ENCODE data around the gene PKNOX2. TPM values are rescaled to one million over a fixed set of nuclear protein-coding genes. Genes with fewer than 3 reads are reported as not detected.

Gene PKNOX2
- total RNA-seq, 1 donor = not detected

- DNase-seq (ENCODE audit: low read depth in 2 of 3, low spot score in 2 of 3) = no peak
These were observed 168.3 kb downstream of the PKNOX2 start for GRCh38 chr11:125332821-125333220.

GRCh38 chr11:125333354-125334073 lies 169.0 kb downstream of the PKNOX2 start:
- DNase-seq (ENCODE audit: low read depth in 2 of 3, low spot score in 2 of 3) = no peak

GRCh38 chr11:125335106-125335505 lies 170.6 kb downstream of the PKNOX2 start:
- DNase-seq (ENCODE audit: low read depth in 2 of 3, low spot score in 2 of 3) = no peak

- DNase-seq (ENCODE audit: low read depth in 2 of 3, low spot score in 2 of 3) = no peak
These were observed 173.6 kb downstream of the PKNOX2 start for GRCh38 chr11:125337836-125338834.

GRCh38 chr11:125338886-125339811 lies 174.6 kb downstream of the PKNOX2 start:
- DNase-seq (ENCODE audit: low read depth in 2 of 3, low spot score in 2 of 3) = no peak

- no peak for DNase-seq (ENCODE audit: low read depth in 2 of 3, low spot score in 2 of 3)
These were observed 177.1 kb downstream of the PKNOX2 start for GRCh38 chr11:125341676-125342075.

- no peak for DNase-seq (ENCODE audit: low read depth in 2 of 3, low spot score in 2 of 3)
These were observed 177.9 kb downstream of the PKNOX2 start for GRCh38 chr11:125342281-125342930.

- no peak for DNase-seq (ENCODE audit: low read depth in 2 of 3, low spot score in 2 of 3)
These were observed 178.7 kb downstream of the PKNOX2 start for GRCh38 chr11:125343086-125343717.

- no peak for DNase-seq (ENCODE audit: low read depth in 2 of 3, low spot score in 2 of 3)
These were observed 179.2 kb downstream of the PKNOX2 start for GRCh38 chr11:125343718-125344131.

- DNase-seq (ENCODE audit: low read depth in 2 of 3, low spot score in 2 of 3) = no peak
These were observed 180.4 kb downstream of the PKNOX2 start for GRCh38 chr11:125344846-125345420.

GRCh38 chr11:125345421-125346178 lies 181.0 kb downstream of the PKNOX2 start:
- peak in 2 of 3 donors; percentile 32 to 61 for DNase-seq (ENCODE audit: low read depth in 2 of 3, low spot score in 2 of 3)

GRCh38 chr11:125346179-125346530 lies 181.6 kb downstream of the PKNOX2 start:
- no peak for DNase-seq (ENCODE audit: low read depth in 2 of 3, low spot score in 2 of 3)

GRCh38 chr11:125346565-125347260 lies 182.2 kb downstream of the PKNOX2 start:
- no peak for DNase-seq (ENCODE audit: low read depth in 2 of 3, low spot score in 2 of 3)

GRCh38 chr11:125347261-125347585 lies 182.7 kb downstream of the PKNOX2 start:
- DNase-seq (ENCODE audit: low read depth in 2 of 3, low spot score in 2 of 3) = no peak

- no peak for DNase-seq (ENCODE audit: low read depth in 2 of 3, low spot score in 2 of 3)
These were observed 183.6 kb downstream of the PKNOX2 start for GRCh38 chr11:125348141-125348651.

GRCh38 chr11:125348674-125349309 lies 184.2 kb downstream of the PKNOX2 start:
- DNase-seq (ENCODE audit: low read depth in 2 of 3, low spot score in 2 of 3) = peak in 2 of 3 donors; percentile 22 to 43
